Frontal cortex (tissue), 4 donors: ENCODE data around the gene CRACDL. TPM values are rescaled to one million over a fixed set of nuclear protein-coding genes. Genes with fewer than 3 reads are reported as not detected.
"Not testable (repeated sequence)": the region's sequence is repeated elsewhere in the genome, so short reads cannot be mapped to it uniquely, and the experiment has no call there.

Experiments
- DNase-seq, 2 donors: peaks; one replicate each; pipeline ENCODE4 v3.0.0; 2012; ENCODE audit warnings: low spot score in 2 of 2
- FAIRE-seq: peaks from 2 replicates; lab custom pipeline; 2012; peaks lifted over from hg19 to GRCh38; lab: Jason Lieb, UNC
- total RNA-seq: library from RNA; depleted of rRNA; stranded (reverse); fragments of >200 nt; gene quantifications from one replicate; pipeline ENCODE4 v1.2.3, GENCODE V29; 2014
- donor health status: control.
- donor health status: control.
- donor health status: control.

CRACDL gene
- total RNA-seq, 1 donor from 2014 or later = 2.0 TPM

GRCh38 chr2:98769784-98770183 is 166.2 kb downstream of the CRACDL start:
- FAIRE-seq = no peak

GRCh38 chr2:98769114-98769476 is 166.9 kb downstream of the CRACDL start:
- DNase-seq (no peak), FAIRE-seq (no peak)

More at GRCh38 chr2:98769784-98770183, 166.2 kb downstream of the CRACDL start:
- no peak for DNase-seq

- FAIRE-seq = no peak
- DNase-seq = no peak
These were observed 167.5 kb downstream of the CRACDL start for GRCh38 chr2:98768384-98769113.

GRCh38 chr2:98764499-98764898 is 171.5 kb downstream of the CRACDL start:
- FAIRE-seq (no peak), DNase-seq (no peak)

- DNase-seq (no peak), FAIRE-seq (no peak)
These were observed 172.6 kb downstream of the CRACDL start for GRCh38 chr2:98763209-98763951.

GRCh38 chr2:98761909-98762308 is 174.1 kb downstream of the CRACDL start:
- no peak for FAIRE-seq
- no peak for DNase-seq

- peak in 1 of 2 donors; percentile 33 for DNase-seq
- FAIRE-seq = no peak
These were observed 174.7 kb downstream of the CRACDL start for GRCh38 chr2:98761267-98761781.

- no peak for DNase-seq
- no peak for FAIRE-seq
These were observed 176.0 kb downstream of the CRACDL start for GRCh38 chr2:98759827-98760625.

- no peak for FAIRE-seq
- no peak for DNase-seq
These were observed 176.7 kb downstream of the CRACDL start for GRCh38 chr2:98759338-98759737.

GRCh38 chr2:98757904-98758421 is 178.1 kb downstream of the CRACDL start:
- no peak for FAIRE-seq
- DNase-seq = peak in 1 of 2 donors; percentile 46

- FAIRE-seq (no peak), DNase-seq (no peak)
These were observed 182.2 kb downstream of the CRACDL start for GRCh38 chr2:98753801-98754200.

GRCh38 chr2:98752711-98753110 is 183.3 kb downstream of the CRACDL start:
- not testable (repeated sequence) for DNase-seq, FAIRE-seq

GRCh38 chr2:98751748-98752147 is 184.3 kb downstream of the CRACDL start:
- no peak for DNase-seq
- no peak for FAIRE-seq

GRCh38 chr2:98750593-98751282 is 185.3 kb downstream of the CRACDL start:
- DNase-seq (no peak), FAIRE-seq (no peak)

GRCh38 chr2:98749066-98749450 is 187.0 kb downstream of the CRACDL start:
- FAIRE-seq = no peak
- no peak for DNase-seq

GRCh38 chr2:98748292-98749065 is 187.5 kb downstream of the CRACDL start:
- FAIRE-seq (no peak), DNase-seq (no peak)

GRCh38 chr2:98747888-98748287 is 188.1 kb downstream of the CRACDL start:
- no peak for DNase-seq
- no peak for FAIRE-seq

GRCh38 chr2:98746426-98746825 is 189.6 kb downstream of the CRACDL start:
- no peak for DNase-seq
- FAIRE-seq = no peak

- DNase-seq (no peak), FAIRE-seq (no peak)
These were observed 191.4 kb downstream of the CRACDL start for GRCh38 chr2:98744595-98744994.
